Stimulated activated CD4-positive, alpha-beta T cell treated with anti-CD3 and anti-CD28 coated beads, Interleukin-12 subunit alpha, Interleukin-12 subunit beta, amount 100 ng/mL, for 24 hours (primary cell): ENCODE results near the gene CDK17.
"Not testable (repeated sequence)": the region's sequence is repeated elsewhere in the genome, so short reads cannot be mapped to it uniquely, and the experiment has no call there.

Experiments
- DNase-seq, 2 experiments: peaks; one replicate each; pipeline ENCODE4 v3.0.0-alpha.2; 2020; ENCODE audit warnings: low read depth in 2 of 2

The CDK17 gene

DNA sequence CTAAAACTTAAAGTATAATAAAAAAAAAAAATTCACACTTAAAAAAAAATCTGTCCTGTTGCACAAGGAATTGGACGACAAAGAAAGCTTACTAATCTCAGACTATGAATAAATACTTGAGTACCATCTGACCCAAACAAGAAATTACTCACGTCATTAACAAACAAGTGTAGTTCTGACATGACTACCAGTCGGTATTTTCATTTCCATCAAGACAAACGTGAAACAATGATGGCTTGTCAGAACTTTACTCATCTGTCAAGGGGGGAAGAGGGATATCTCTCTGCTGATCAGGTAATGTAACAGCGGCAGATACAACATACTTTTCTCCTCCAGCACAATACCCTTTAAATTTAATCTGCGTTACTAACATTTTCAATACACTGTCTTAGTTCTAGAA is 78.3 kb downstream of the CDK17 start:
- no peak for DNase-seq

DNA sequence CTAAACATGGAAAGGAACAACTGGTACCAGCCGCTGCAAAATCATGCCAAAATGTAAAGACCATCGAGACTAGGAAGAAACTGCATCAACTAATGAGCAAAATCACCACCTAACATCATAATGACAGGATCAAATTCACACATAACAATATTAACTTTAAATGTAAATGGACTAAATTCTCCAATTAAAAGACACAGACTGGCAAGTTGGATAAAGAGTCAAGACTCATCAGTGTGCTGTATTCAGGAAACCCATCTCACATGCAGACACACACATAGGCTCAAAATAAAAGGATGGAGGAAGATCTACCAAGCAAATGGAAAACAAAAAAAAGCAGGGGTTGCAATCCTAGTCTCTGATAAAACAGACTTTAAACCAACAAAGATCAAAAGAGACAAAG is 82.4 kb downstream of the CDK17 start:
- not testable (repeated sequence) for DNase-seq

DNA sequence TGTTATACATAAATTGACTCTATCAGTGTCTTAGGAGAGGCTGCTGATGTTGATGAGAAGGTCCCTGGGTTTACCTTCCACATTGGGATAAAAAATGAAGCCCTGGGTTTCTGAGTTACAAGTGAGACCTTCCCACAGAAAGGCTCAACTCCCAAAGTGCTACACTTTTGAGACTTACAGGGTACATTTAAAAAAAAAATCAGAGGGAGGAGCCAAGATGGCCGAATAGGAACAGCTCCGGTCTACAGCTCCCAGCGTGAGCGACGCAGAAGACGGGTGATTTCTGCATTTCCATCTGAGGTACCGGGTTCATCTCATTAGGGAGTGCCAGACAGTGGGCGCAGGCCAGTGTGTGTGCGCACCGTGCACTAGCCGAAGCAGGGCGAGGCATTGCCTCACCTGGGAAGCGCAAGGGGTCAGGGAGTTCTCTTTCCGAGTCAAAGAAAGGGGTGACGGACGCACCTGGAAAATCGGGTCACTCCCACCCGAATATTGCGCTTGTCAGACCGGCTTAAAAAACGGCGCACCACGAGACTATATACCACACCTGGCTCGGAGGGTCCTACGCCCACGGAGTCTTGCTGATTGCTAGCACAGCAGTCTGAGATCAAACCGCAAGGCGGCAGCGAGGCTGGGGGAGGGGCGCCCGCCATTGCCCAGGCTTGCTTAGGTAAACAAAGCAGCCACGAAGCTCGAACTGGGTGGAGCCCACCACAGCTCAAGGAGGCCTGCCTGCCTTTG is 84.3 kb downstream of the CDK17 start:
- not testable (repeated sequence) for DNase-seq

DNA sequence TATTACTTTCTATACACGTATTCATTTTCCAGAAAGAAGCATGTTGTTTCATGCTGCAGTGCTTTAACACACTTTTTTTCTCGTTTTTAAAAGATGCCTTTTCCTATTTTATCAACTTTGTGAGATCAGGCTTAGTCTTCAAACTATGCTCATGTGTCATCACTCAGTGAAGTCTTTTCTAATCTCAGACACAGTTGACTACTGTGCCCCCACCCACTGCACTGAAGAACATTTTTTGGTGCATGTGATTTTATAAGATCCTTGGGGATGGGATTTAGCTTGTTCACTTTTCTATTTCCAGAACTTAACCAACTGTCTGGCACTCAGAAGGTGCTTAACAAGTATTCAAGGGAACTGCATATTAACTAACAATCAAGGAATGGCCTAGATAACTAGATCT is 85.5 kb downstream of the CDK17 start:
- no peak for DNase-seq

DNA sequence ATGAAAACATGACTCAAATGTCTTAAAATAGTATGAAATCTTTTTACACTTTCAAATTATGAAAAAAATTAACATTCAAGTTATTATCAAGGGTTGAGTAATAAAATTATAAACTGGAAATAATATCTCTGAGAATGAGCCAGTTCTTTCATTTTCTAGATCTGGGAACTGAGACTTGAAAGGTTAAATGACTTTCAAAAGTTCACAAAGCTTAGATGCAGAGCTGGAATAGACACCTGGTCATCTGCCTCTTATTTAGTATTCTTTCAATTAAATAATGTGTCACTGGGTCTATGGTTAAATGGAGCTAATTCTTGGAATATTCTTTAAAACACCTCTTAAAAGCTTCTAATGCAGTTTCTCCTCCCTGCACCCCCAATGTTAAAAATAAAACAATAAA is 86.6 kb downstream of the CDK17 start:
- no peak for DNase-seq

DNA sequence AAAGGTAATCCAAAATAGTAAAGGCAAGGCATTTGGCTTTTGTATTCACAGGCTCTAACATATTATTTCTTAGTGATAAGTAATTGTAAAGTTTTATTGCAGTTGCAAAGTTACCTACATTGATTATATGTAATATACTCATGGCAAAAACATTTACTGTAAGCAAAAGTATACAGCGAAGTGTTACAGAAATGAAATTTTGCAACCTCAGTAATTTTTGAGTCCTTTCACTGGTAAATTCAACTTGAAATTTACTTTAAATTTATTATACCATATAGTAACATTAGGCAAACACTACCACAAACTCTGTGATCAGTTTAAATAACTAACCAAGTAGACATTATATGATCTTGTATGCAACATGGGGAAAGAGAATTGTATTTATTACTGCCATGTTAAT is 89.0 kb downstream of the CDK17 start:
- DNase-seq: no peak

DNA sequence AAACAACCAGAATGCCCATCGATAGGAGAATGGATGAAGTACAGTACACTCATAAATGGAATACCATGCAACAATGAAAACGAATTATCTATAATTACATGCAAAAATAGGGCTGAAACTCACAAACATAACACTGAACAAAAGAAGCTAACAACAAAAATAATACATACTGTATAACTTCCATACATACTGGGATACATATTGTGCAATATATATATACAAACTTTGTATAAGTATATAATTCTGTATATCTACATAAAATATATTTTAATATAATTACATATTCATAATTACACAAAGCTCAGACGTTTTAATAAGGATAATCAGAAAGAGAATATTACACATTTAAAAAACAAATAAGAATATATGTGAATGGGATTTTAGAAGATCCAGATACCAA is 90.2 kb downstream of the CDK17 start:
- no peak for DNase-seq

DNA sequence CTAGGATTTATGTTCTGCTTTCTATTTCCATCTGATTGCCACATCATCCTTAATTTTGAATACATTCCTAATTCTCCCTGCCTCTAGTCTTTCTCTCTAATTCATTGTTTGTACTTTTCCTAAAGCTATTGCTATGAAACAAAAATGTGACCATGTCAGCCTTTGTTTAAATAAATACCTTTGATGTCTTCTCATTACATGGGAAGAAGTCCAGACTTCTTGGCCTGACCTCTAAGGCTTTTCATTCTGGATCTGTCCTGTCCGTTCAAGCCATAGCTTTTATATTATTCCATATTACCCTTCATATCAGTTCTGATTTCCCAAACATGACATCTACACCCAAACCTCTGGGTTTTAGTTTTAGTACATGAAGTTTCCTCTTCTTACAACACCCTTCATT is 91.4 kb downstream of the CDK17 start:
- no peak for DNase-seq

DNA sequence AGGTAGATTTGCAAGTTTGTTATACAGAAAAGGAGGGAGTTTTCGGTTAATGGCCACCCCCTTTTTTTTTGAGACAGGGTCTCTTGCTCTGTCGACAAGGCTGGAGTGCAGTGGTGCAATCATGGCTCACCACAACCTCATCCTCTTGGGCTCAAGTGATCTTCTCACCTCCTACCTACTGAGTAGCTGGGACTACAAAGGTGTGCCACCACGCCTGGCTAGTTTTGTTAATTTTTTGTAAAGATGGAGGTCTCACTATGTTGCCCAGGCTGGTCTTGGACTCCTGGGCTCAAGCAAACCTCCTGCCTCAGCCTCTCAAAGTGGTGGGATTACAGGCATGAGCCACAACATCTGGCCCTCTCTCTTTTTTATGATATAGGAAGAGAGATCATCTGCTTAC is 94.6 kb downstream of the CDK17 start:
- no peak for DNase-seq

DNA sequence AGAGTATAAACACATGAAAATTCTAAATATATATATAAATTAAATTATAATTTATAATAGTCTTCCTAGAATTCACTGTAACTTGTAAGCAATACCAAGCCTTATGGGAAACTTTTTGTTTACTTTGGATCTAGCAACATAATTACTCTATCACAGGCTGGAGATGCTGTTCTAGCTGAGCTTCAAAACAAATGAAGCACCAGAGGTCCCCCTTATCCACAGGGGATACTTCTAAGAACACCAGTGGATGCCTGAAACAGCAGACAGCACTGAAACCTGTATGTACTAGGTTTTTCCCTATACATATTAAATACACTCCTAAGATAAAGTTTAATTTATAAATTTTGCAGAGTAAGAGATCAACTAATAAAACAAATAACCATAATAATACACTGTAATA is 96.6 kb downstream of the CDK17 start:
- DNase-seq: no peak

DNA sequence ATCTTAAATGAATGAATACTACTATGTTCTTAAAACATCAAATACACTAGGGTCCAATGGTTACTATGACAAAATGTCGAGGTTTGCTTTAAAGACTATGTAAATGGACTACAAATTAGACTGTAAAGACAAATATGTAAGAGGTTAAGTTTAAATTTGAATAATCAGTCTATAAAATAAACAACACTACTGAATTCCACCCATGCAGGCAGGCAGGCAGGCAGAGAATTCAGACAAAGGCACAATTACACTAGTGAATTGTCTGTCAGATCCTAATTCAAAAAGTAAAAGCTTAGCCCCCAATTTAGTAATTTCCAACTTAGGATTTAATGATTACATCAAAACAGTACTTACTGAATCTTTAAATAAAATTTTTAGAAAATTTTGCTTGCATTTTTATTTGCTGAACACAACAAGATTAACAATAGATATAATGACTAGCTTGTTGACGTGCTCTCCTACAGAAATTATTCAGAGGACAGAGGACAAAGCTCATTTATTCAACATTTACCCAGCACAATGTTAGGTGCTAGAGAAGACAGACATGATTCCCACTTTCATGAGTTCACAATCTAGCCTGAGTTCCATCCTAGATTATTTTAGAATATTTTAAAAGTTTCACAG is 97.4 kb downstream of the CDK17 start:
- DNase-seq: no peak

DNA sequence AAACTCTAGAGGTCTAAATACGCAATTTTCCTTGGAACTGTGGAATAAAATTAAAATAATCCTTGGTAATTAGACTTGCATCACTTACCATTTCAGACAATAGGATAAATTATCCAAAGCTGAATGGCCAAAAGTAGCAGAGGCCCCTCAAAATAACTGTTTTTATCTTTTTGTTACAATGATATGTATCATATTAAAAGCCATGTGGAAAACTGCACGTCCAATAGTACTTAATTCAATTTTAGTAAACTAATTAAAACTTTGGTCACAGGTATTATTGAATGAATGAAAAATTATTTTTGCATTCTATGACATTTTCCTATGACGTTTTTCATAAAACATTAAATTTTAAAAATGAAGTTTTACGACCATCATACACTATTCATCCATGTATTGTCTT is 98.5 kb downstream of the CDK17 start:
- no peak for DNase-seq

DNA sequence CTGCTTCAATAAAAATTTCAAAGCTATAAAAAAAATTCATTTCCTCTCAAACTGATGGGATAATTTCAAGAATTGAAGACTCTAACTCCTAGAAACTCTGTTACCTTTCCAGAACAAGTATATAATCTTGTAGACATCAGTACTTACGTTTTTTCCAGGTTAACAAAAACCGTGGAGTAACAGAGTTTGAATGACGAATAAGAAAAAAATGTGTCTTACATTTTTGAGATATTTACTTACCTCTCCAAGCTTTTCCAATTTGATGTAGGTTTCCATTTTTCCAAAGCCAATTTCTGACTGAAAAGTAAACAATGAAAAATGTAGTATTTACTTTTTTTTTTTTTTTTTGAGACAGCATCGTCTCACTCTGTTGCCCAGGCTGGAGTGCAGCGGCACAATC is 100.2 kb downstream of the CDK17 start:
- DNase-seq: no peak

DNA sequence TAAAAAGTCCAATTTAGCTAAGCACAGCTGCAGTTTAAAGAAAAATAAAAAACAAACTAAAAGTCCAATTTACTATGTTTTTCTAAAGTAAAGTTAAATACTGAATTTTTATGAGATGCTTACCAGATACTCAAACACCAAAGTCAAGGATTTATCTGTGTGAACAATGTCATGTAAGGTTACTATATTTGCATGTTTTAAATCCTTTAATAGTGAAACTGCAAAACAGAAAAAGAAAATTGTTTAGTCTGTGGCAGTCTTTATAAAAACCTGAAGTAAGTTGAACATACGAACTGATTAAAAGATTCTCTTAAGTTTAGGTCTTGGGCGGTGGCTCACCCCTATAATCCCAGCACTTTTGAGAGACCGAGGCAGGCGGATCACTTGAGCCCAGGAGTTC is 102.7 kb downstream of the CDK17 start:
- no peak for DNase-seq

DNA sequence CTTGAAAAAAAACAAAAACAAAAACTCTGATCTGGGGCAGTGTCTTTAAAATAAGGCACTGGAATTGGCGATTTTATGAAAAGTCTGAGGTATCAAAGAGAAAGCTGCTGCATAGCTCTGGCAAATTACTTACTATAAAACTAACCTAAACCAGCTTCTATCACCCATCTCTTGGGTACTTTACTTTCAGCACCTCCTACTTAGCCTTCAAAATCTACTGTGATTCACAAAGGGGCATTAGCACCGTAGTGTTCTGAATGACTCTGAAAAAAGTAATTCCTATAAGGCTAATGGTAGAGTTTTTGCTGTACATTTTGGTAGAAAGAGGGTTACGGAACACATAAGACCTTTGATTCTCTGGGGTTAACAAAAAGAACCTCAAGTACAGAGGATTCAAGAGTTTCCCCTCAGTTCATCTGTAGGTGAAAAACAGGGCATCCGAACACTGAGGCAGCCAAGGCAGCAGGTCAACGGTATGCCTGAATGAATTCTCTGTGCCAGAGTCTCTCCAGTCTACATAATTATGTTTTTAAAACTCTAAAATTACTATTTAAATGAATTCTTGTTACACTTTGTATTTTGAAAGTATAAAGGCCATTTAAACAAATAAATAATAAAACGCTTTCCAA is 104.6 kb downstream of the CDK17 start:
- no peak for DNase-seq

DNA sequence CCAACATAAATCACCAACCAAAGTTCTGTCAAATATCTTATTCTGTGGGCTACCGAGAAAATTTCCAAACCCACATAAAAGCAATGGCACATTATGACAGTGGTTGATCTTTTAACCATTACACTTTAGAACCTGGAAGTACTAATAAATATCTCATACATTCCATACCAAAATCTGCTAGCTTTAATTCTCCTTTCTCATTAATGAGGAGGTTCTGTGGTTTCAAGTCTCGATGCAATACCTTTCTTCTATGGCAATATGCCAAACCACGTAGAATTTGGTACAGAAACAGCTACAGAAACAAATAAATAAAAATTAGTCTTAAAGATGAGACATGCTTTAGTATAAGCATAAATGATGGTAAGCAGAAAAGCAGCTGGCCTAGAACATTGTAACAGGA is 105.4 kb downstream of the CDK17 start:
- no peak for DNase-seq

DNA sequence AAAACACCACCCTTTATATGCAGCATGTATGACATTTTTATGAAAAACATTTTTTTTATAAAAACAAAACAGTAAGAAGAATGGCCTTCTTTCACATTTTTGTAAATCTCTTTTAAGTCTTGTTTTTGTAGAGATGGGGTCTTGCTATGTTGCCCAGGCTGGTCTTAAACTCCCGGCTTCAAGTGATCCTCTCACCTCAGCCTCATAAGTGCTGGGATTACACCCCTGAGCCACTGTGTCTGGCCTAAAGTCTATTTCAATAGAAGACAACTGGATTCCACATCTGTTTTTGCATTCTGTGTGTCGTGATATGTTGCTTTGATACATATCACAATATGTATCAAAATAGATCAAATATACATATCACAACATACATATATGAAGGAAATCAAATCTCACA is 107.1 kb downstream of the CDK17 start:
- DNase-seq: no peak

DNA sequence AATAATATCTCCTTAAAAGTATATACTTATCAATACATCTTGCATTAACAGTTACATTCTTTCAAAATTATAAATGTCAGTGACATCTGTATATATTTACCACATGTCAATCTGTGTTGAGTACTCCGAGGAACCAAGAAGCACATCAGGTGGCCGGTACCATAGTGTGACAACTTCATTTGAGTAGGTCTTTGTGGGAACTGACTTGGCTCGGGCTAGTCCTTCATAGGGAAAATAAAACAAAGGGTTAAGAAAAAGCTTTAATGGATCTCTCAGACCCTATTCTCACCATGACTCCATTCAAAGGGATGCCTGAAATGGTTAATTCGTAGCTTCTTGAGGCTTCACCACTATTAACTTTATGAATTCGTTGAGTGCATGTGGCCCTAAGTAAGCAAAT is 111.2 kb downstream of the CDK17 start:
- no peak for DNase-seq

DNA sequence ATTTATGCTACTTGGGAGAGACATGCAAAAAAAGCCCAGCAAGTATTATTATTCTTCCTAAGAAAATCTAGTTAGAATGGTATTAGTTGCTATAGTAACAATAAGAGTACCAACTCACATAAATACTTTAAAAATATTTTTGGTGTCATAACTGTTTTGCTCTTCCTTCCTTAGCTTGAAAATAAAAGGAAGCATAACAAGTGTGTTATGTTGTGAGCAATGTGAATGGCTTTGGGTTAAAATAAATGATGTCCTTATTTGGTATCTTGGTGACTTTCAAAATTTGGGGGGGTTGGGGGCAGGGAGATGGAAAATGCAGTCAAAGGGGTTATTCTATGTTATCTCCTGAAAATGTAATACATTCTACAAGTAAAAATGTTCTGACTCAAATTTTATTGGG is 115.1 kb downstream of the CDK17 start:
- DNase-seq: no peak

DNA sequence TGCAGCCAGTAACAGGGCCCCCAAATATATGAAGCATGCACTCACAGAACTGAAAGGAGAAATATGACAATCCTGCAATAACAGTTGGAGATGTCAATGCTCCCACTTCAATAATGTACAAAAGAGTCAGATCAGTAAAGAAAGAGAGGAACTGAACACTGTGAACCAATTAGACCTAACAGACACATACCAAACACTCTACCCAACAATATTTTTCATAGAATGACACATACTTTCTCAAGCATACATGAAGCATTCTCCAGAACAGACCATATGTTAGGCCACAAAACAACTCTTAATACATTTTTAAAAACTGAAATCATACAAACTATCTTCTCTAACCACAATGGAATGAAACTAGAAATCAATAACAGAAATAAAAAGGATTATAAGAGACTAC is 125.9 kb downstream of the CDK17 start:
- DNase-seq: no peak

DNA sequence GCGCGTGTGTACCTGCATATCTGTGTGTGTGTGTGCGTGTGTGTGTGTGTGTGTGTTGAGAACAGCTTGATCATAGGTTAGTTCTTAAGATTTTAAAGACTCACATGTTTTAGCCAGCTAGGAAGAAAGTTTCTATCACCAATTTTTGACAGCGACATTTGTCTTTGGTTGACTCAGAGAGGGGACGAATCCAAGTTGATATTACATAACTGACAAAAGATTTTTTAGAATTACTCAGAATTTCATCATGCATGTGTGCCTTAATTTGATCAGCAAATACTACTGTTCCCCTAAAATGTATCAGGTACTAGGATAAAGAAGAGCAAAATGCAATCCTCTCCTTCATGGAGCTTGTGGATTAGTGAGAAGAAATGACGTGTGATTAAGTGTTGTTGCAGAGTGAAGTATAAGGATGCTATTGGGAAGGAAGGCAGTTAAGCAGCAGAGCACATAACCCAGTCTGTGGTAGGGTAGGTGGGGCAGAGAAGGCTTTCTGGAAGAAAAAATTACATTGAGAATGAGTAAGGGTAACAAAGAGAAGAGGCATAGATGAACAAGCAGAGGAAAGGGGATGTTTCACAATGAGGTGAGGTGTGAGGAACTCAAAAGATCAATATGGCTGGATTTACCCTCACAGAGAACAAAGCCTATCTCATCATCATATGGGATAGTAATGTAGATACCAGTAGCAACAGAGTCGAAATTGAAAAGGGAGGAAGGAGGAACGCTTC is 128.6 kb downstream of the CDK17 start:
- no peak for DNase-seq

DNA sequence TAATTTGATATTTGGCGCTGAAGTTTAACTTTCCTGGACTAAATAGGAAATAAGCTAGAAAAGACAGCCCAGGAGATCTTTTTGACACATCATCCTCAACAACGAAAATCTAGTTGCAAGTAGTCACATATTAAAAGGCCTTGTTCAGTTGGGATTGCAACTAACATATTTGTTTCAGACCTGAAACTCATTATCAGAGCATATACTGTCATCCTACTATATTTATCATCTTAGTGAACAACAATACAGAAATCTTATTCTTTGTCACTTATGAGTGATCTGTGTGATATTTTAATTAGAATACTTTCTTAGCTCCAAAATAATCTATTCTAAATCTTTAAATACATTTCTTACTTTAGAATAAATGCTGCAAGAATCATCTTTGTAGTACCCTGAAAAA is 134.0 kb downstream of the CDK17 start:
- no peak for DNase-seq

DNA sequence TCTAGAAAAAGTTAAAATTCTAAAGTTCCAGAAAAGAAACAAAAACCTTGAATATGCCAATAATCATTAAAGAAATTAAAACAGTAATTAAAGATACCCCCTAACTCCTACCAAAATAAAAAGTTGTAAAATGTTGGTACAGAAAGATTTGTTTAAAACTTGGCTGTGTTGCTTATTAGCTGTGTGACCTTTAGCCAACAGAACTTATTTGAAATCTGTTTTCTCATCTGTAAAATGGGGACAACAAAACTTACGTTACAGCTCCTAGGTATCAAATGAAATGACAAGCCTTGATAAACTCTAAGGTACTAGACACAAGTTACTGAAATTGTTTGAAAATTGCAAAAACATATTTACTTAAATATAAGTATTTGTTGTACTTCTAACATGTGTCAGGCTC is 134.4 kb downstream of the CDK17 start:
- no peak for DNase-seq
